GM10266 (cell line): ENCODE results near the gene MYLK.

ENCODE experiments used
- DNase-seq: peaks from one replicate; pipeline ENCODE4 v3.0.0; 2012; ENCODE audit errors: extremely low spot score
- CTCF ChIP-seq: IDR thresholded peaks from 2 replicates; pipeline ENCODE4 v1.5.1; 2012; ENCODE audit warnings: mild to moderate bottlenecking, low read depth; ENCODE audit not compliant: control insufficient read depth, insufficient read depth; ENCODE audit errors: missing control alignments

The MYLK gene

GRCh38 chr3:123884993-123885392, 861 bp upstream of the MYLK start:
- TF ChIP-seq CTCF = no peak

GRCh38 chr3:123883701-123884202, 380 bp downstream of the MYLK start:
- TF ChIP-seq CTCF = no peak
- no peak for DNase-seq

More at GRCh38 chr3:123884993-123885392, 861 bp upstream of the MYLK start:
- DNase-seq = no peak

- no peak for DNase-seq
- TF ChIP-seq CTCF = no peak
Observed at GRCh38 chr3:123883111-123883510, 1.0 kb downstream of the MYLK start.

- TF ChIP-seq CTCF = no peak
- DNase-seq = no peak
Observed at GRCh38 chr3:123881771-123882170, 2.4 kb downstream of the MYLK start.

- DNase-seq = no peak
- TF ChIP-seq CTCF = no peak
Observed at GRCh38 chr3:123880998-123881561, 3.1 kb downstream of the MYLK start.

GRCh38 chr3:123878807-123879206, 5.3 kb downstream of the MYLK start:
- no peak for DNase-seq
- no peak for TF ChIP-seq CTCF

GRCh38 chr3:123877965-123878364, 6.2 kb downstream of the MYLK start:
- no peak for DNase-seq

More at GRCh38 chr3:123877965-123878364, 6.2 kb downstream of the MYLK start:
- TF ChIP-seq CTCF = no peak
